AG09309 (cell line): ENCODE results near the gene IMPDH2.
A peak's percentile ranks its signal among the peaks of the same experiment; 100 is the strongest.
"Not testable (repeated sequence)": the region's sequence is repeated elsewhere in the genome, so short reads cannot be mapped to it uniquely, and the experiment has no call there.

Source experiments
- DNase-seq: peaks from one replicate; pipeline ENCODE4 v3.0.0-alpha.2; 2010; ENCODE audit warnings: low read depth
- H3K4me3 ChIP-seq: 2 replicates; pipeline ENCODE4 v1.5.1; 2011; ENCODE audit warnings: mild to moderate bottlenecking, low read depth, low read length, moderate library complexity; ENCODE audit not compliant: control insufficient read depth
- TF ChIP-seq, protein P1 (sequence below): IDR thresholded peaks from 2 replicates; pipeline ENCODE4 v1.5.1; 2011; ENCODE audit warnings: mild to moderate bottlenecking, low read depth, low read length, inconsistent platforms; ENCODE audit not compliant: insufficient read depth, control insufficient read depth; ENCODE audit errors: missing control alignments

The IMPDH2 gene

GRCh38 chr3:49013113-49013737, 16.0 kb downstream of the IMPDH2 start:
- TF ChIP-seq, protein P1, sequence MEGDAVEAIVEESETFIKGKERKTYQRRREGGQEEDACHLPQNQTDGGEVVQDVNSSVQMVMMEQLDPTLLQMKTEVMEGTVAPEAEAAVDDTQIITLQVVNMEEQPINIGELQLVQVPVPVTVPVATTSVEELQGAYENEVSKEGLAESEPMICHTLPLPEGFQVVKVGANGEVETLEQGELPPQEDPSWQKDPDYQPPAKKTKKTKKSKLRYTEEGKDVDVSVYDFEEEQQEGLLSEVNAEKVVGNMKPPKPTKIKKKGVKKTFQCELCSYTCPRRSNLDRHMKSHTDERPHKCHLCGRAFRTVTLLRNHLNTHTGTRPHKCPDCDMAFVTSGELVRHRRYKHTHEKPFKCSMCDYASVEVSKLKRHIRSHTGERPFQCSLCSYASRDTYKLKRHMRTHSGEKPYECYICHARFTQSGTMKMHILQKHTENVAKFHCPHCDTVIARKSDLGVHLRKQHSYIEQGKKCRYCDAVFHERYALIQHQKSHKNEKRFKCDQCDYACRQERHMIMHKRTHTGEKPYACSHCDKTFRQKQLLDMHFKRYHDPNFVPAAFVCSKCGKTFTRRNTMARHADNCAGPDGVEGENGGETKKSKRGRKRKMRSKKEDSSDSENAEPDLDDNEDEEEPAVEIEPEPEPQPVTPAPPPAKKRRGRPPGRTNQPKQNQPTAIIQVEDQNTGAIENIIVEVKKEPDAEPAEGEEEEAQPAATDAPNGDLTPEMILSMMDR = no peak
- no peak overlapping the region for H3K4me3 ChIP-seq
- no peak for DNase-seq

GRCh38 chr3:49012441-49013017, 16.7 kb downstream of the IMPDH2 start:
- TF ChIP-seq, protein P1 = no peak
- DNase-seq = no peak
- no peak overlapping the region for H3K4me3 ChIP-seq

DNA sequence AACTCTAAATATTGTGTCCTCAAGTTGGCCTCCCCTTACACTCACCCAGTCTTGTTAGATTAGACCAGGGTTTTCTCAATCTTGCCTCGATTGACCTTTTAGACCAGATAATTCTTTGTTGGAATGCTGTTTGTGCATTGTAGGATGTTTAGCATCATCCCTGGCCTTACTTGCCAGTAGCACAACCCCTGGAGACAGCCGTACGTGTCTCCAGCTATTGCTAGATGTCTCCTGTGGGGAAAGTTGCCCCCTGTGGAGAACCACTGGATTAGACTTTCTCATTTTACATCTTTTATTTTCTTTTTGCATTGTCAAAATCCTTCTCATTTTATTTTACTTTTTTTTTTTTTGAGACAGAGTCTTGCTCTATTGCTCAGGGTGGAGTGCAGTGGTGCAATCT, 19.8 kb downstream of the IMPDH2 start:
- H3K4me3 ChIP-seq = no peak overlapping the region
- TF ChIP-seq, protein P1 = no peak
- DNase-seq = no peak

DNA sequence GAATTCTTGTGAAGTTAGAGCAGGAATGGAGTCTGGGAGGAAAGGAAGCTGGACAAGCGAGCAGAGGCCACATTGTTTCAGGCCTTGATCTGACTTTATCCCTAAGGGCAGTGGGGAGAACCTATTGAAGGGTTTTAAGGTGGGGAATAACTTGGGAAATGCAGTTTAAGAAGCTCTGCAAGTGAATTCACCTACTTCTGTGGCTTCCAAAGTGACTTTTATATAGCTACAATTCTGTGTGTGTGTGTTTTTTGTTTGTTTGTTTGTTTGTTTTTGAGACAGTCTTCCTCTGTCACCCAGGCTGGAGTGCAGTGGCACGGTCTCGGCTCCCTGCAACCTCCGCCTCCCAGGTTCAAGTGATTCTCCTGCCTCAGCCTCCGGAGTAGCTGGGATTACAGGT, 20.6 kb downstream of the IMPDH2 start:
- H3K4me3 ChIP-seq = peak overlapping the region; percentile 87
- DNase-seq = not testable (repeated sequence)

GRCh38 chr3:49007771-49008528, 21.2 kb downstream of the IMPDH2 start:
- DNase-seq = no peak
- TF ChIP-seq, protein P1 = no peak
- peak overlapping the region; percentile 87 for H3K4me3 ChIP-seq

- peak within 1 kb of the TSS; percentile 87 for H3K4me3 ChIP-seq
- TF ChIP-seq, protein P1 = peak; percentile 51
- DNase-seq = peak; percentile 90
These were observed 22.0 kb downstream of the IMPDH2 start, which contains the start of gene WDR6 for GRCh38 chr3:49007068-49007770. WDR6 (plus strand) TSS chr3:49007391; CDS start chr3:49007432, 41 bp downstream.
